ENCODE results near the gene TTC16. TPM values are rescaled to one million over a fixed set of nuclear protein-coding genes. Genes with fewer than 3 reads are reported as not detected.

The TTC16 gene
- total RNA-seq, 1 experiment from 2014 or later: 0.26 TPM

DNA sequence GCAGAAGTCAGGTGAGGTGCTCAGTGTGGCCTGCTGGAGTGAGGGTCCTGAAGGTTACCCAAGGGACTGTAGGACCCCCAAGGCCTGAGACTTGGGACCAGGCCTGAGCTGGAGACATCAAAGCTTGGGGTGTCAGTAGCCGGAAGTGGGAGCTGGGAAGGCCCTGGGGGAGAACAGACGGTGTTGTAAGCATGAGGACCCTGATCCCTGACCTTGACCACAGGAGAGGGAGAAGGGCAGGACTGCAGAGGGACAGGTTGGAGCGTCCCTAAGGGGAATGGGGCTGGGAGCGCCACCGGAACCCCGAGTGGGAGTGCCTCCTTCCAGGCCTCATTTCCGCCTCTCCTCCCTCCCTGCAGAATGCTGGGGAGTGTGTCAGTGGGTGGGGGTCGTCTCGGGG, 533 bp downstream of the TTC16 start:
- Histone ChIP-seq H3K9me2 (ENCODE audit: insufficient read depth) (no peaks in the 10 kb centered on the region), H3K36me3 (ENCODE audit: low read depth) (no peaks in the 10 kb centered on the region), H3K27me3 (ENCODE audit: insufficient read depth, low read depth) (no peaks in the 10 kb centered on the region), H3K27ac (no peak overlapping the region), H3F3A (ENCODE audit: insufficient read depth, low read depth) (peaks cover 9% of the 10 kb centered on the region; the same call in 1 of the 2 replicates), H2AFZ (no peak overlapping the region; the same call in 1 of the 2 replicates), H3K4me1 (replicated peaks; ENCODE audit: insufficient read depth) (peaks cover 10% of the 10 kb centered on the region), H3K4me2 (peak overlapping the region; percentile 97), H3K9me3 (ENCODE audit: insufficient read depth, low read depth) (no peaks in the 10 kb centered on the region), H4K20me1 (ENCODE audit: insufficient read depth) (peaks cover 11% of the 10 kb centered on the region; the same call in 1 of the 2 replicates), H3K4me3 (peak overlapping the region; percentile 92; the same call in 1 of the 2 replicates), H3K79me2 (ENCODE audit: low read depth) (peaks cover 10% of the 10 kb centered on the region; the same call in 1 of the 2 replicates)
- CTCF ChIA-PET: no interaction called here
- TF ChIP-seq EZH2 (IDR thresholded peaks at IDR 0.05; ENCODE audit: low read depth) (no peak), CTCF (conservative IDR thresholded peaks at IDR 0.05) (no peak)
- intact Hi-C loops (cut with micrococcal nuclease; ENCODE audit: unreplicated experiment): no loop called here
- no peak for DNase-seq
- BruUV-seq (replicated peaks): no TSS peak
- POLR2A ChIA-PET (ENCODE audit: unreplicated experiment): interaction anchor here (0.6 kb wide), 1 partner anchor 292 kb away, joined by 4 read pairs; the partner anchor contains the start of gene ZNF79

GRCh38 chr9:127717766-127718165, 1.9 kb downstream of the TTC16 start:
- no peaks in the 10 kb centered on the region for H3K9me2 ChIP-seq (ENCODE audit: insufficient read depth)
- no peaks in the 10 kb centered on the region for H3K27me3 ChIP-seq (ENCODE audit: insufficient read depth, low read depth)
- no peak overlapping the region for H3K4me3 ChIP-seq
- H4K20me1 ChIP-seq (ENCODE audit: insufficient read depth): peaks cover 11% of the 10 kb centered on the region; the same call in 1 of the 2 replicates
- CTCF ChIA-PET: no interaction called here
- H2AFZ ChIP-seq: no peak overlapping the region
- intact Hi-C loops (cut with micrococcal nuclease; ENCODE audit: unreplicated experiment): no loop called here
- BruUV-seq (replicated peaks): no TSS peak
- POLR2A ChIA-PET (ENCODE audit: unreplicated experiment): no interaction called here
- no peaks in the 10 kb centered on the region for H3K36me3 ChIP-seq (ENCODE audit: low read depth)
- no peak overlapping the region for H3K4me2 ChIP-seq
- H3K27ac ChIP-seq: no peak overlapping the region
- no peak for DNase-seq
- TF ChIP-seq EZH2 (IDR thresholded peaks at IDR 0.05; ENCODE audit: low read depth) (no peak), CTCF (conservative IDR thresholded peaks at IDR 0.05) (no peak)
- peaks cover 20% of the 10 kb centered on the region for H3K4me1 ChIP-seq (replicated peaks; ENCODE audit: insufficient read depth)
- H3K9me3 ChIP-seq (ENCODE audit: insufficient read depth, low read depth): no peaks in the 10 kb centered on the region
- peaks cover 10% of the 10 kb centered on the region; the same call in 1 of the 2 replicates for H3K79me2 ChIP-seq (ENCODE audit: low read depth)
- peaks cover 16% of the 10 kb centered on the region for H3F3A ChIP-seq (ENCODE audit: insufficient read depth, low read depth)

- intact Hi-C loops (cut with micrococcal nuclease; ENCODE audit: unreplicated experiment): loop anchor here (5.0 to 10.0 kb wide), 2 partner anchors 108 to 495 kb away; partner anchors contain the start of gene STXBP1
- no peak for DNase-seq
- BruUV-seq (replicated peaks): no TSS peak
- Histone ChIP-seq H3K4me3 (no peak overlapping the region), H3K36me3 (ENCODE audit: low read depth) (no peaks in the 10 kb centered on the region), H3K79me2 (ENCODE audit: low read depth) (no peaks in the 10 kb centered on the region), H3K4me1 (replicated peaks; ENCODE audit: insufficient read depth) (peaks cover 16% of the 10 kb centered on the region), H3K9me2 (ENCODE audit: insufficient read depth) (no peaks in the 10 kb centered on the region), H3F3A (ENCODE audit: insufficient read depth, low read depth) (peaks cover 27% of the 10 kb centered on the region), H3K27ac (no peak overlapping the region), H3K4me2 (no peak overlapping the region), H3K27me3 (ENCODE audit: insufficient read depth, low read depth) (no peaks in the 10 kb centered on the region), H2AFZ (no peak overlapping the region), H4K20me1 (ENCODE audit: insufficient read depth) (no peaks in the 10 kb centered on the region), H3K9me3 (ENCODE audit: insufficient read depth, low read depth) (no peaks in the 10 kb centered on the region)
- CTCF ChIA-PET: no interaction called here
- POLR2A ChIA-PET (ENCODE audit: unreplicated experiment): interaction anchor here (0.7 kb wide), 1 partner anchor 78 kb away, joined by 14 read pairs; no protein-coding TSS in a partner anchor
- TF ChIP-seq EZH2 (IDR thresholded peaks at IDR 0.05; ENCODE audit: low read depth) (no peak), CTCF (conservative IDR thresholded peaks at IDR 0.05) (no peak)
Measured at GRCh38 chr9:127720031-127720864, 4.4 kb downstream of the TTC16 start.
